H9 (cell line): ENCODE data around the gene TRAF2. TPM values are rescaled to one million over a fixed set of nuclear protein-coding genes. Genes with fewer than 3 reads are reported as not detected.
A peak's percentile ranks its signal among the peaks of the same experiment; 100 is the strongest.

Experiments
- DNase-seq: peaks from one replicate; pipeline ENCODE4 v3.0.0-alpha.2; 2017
- H2AFZ ChIP-seq: one replicate; pipeline ENCODE4 v1.6.1; 2013; ENCODE audit warnings: mild to moderate bottlenecking, low read length, control low read depth, moderate library complexity
- H2AK5ac ChIP-seq: 2 replicates; pipeline ENCODE4 v1.6.1; 2013; ENCODE audit warnings: low read length, control low read depth, mixed read lengths; ENCODE audit not compliant: insufficient read length
- H2BK120ac ChIP-seq: one replicate; pipeline ENCODE4 v1.6.1; 2013; ENCODE audit warnings: low read depth, mild to moderate bottlenecking, low read length, control low read depth, inconsistent platforms; ENCODE audit not compliant: poor library complexity, severe bottlenecking
- H2BK12ac ChIP-seq: 2 replicates; pipeline ENCODE4 v1.6.1; 2013; ENCODE audit warnings: low read length, control low read depth, mixed read lengths, low read depth; ENCODE audit not compliant: insufficient read length
- H2BK15ac ChIP-seq: 2 replicates; pipeline ENCODE4 v1.6.1; 2013; ENCODE audit warnings: low read depth, low read length, control low read depth
- H2BK20ac ChIP-seq: one replicate; pipeline ENCODE4 v1.6.1; 2013; ENCODE audit warnings: low read depth, mild to moderate bottlenecking, low read length, control low read depth, inconsistent platforms; ENCODE audit not compliant: poor library complexity, severe bottlenecking
- H2BK5ac ChIP-seq: 2 replicates; pipeline ENCODE4 v1.6.1; 2013; ENCODE audit warnings: low read length, control low read depth, mixed read lengths; ENCODE audit not compliant: insufficient read length
- H3K14ac ChIP-seq: 2 replicates; pipeline ENCODE4 v1.6.1; 2013; ENCODE audit warnings: low read length, control low read depth; ENCODE audit not compliant: insufficient read depth
- H3K18ac ChIP-seq: 2 replicates; pipeline ENCODE4 v1.6.1; 2013; ENCODE audit warnings: low read depth, mild to moderate bottlenecking, mixed read lengths, low read length, control low read depth; ENCODE audit not compliant: insufficient read length
- H3K23ac ChIP-seq: 2 replicates; pipeline ENCODE4 v1.6.1; 2013; ENCODE audit warnings: low read length, control low read depth, mixed read lengths, low read depth; ENCODE audit not compliant: insufficient read length
- H3K23me2 ChIP-seq: 2 replicates; pipeline ENCODE4 v1.6.1; 2013; ENCODE audit warnings: low read depth, mild to moderate bottlenecking, mixed read lengths, low read length, control low read depth; ENCODE audit not compliant: insufficient read length, poor library complexity, severe bottlenecking
- H3K27ac ChIP-seq: 2 replicates; pipeline ENCODE4 v1.5.1; 2013; ENCODE audit warnings: low read length, control low read depth, mixed read lengths, low read depth; ENCODE audit not compliant: insufficient read length
- H3K27me3 ChIP-seq: 2 replicates; pipeline ENCODE4 v1.6.1; 2013; ENCODE audit warnings: low read length, control low read depth, inconsistent platforms; ENCODE audit not compliant: insufficient read depth
- H3K4ac ChIP-seq: 2 replicates; pipeline ENCODE4 v1.6.1; 2013; ENCODE audit warnings: low read depth, mild to moderate bottlenecking, control low read depth, inconsistent platforms, low read length, moderate library complexity
- H3K4me1 ChIP-seq: 2 replicates; pipeline ENCODE4 v1.6.1; 2013; ENCODE audit warnings: low read length, control low read depth, inconsistent platforms; ENCODE audit not compliant: insufficient read depth
- H3K4me2 ChIP-seq: 2 replicates; pipeline ENCODE4 v1.6.1; 2013; ENCODE audit warnings: low read length, control low read depth, mixed read lengths; ENCODE audit not compliant: insufficient read length, insufficient read depth
- H3K56ac ChIP-seq: 2 replicates; pipeline ENCODE4 v1.6.1; 2013; ENCODE audit warnings: low read depth, mild to moderate bottlenecking, mixed read lengths, low read length, control low read depth; ENCODE audit not compliant: insufficient read length
- H3K79me1 ChIP-seq: 2 replicates; pipeline ENCODE4 v1.6.1; 2013; ENCODE audit warnings: low read depth, mild to moderate bottlenecking, moderate library complexity, low read length, control low read depth, inconsistent platforms; ENCODE audit not compliant: insufficient read depth, poor library complexity, severe bottlenecking
- H3K79me2 ChIP-seq: 2 replicates; pipeline ENCODE4 v1.6.1; 2013; ENCODE audit warnings: low read length, control low read depth, inconsistent platforms; ENCODE audit not compliant: insufficient read depth
- H3K9ac ChIP-seq: 2 replicates; pipeline ENCODE4 v1.6.1; 2013; ENCODE audit warnings: low read length, control low read depth, mixed read lengths; ENCODE audit not compliant: insufficient read length; ENCODE audit errors: extremely low read depth
- H3K9me3 ChIP-seq: one replicate; pipeline ENCODE4 v1.6.1; 2013; ENCODE audit warnings: low read depth, low read length, inconsistent platforms; ENCODE audit not compliant: control insufficient read depth
- H3T11ph ChIP-seq: one replicate; pipeline ENCODE4 v1.6.1; 2013; ENCODE audit warnings: mild to moderate bottlenecking, low read length, control low read depth, inconsistent platforms
- H4K20me1 ChIP-seq: one replicate; pipeline ENCODE4 v1.6.1; 2013; ENCODE audit not compliant: control insufficient read depth, insufficient read length, insufficient read depth
- H4K5ac ChIP-seq: 2 replicates; pipeline ENCODE4 v1.6.1; 2013; ENCODE audit warnings: low read depth, mild to moderate bottlenecking, mixed read lengths, low read length, control low read depth; ENCODE audit not compliant: insufficient read length
- H4K8ac ChIP-seq: replicated peaks from 2 replicates; pipeline ENCODE4 v1.6.1; 2013; ENCODE audit warnings: low read length, control low read depth, mixed read lengths, low read depth; ENCODE audit not compliant: insufficient read length
- H4K91ac ChIP-seq: 2 replicates; pipeline ENCODE4 v1.6.1; 2013; ENCODE audit warnings: low read depth, mild to moderate bottlenecking, moderate library complexity, mixed read lengths, low read length, control low read depth; ENCODE audit not compliant: insufficient read length
- H3K27ac Mint-ChIP-seq, 3 experiments: 2 replicates in 2 of 3; 3 replicates in 1 of 3; pipeline ENCODE4 v1.8.0; 2020 to 2021; ENCODE audit warnings: mixed read lengths in 3 of 3, mild to moderate bottlenecking in 1 of 3, moderate library complexity in 1 of 3
- H3K27me3 Mint-ChIP-seq: 2 replicates; pipeline ENCODE4 v1.8.0; 2021; ENCODE audit warnings: low read depth, mild to moderate bottlenecking, moderate library complexity, mixed read lengths
- H3K36me3 Mint-ChIP-seq, 3 experiments: 2 replicates in 2 of 3; 3 replicates in 1 of 3; pipeline ENCODE4 v1.8.0; 2020 to 2021; ENCODE audit warnings: low read depth in 3 of 3, mixed read lengths in 3 of 3; ENCODE audit not compliant: insufficient read depth in 1 of 3
- H3K4me1 Mint-ChIP-seq, 2 experiments: 2 replicates each; pipeline ENCODE4 v1.8.0; 2020; ENCODE audit warnings: mixed read lengths in 2 of 2
- H3K4me3 Mint-ChIP-seq, 2 experiments: 2 replicates in 1 of 2; 3 replicates in 1 of 2; pipeline ENCODE4 v1.8.0; 2020 to 2021; ENCODE audit warnings: mild to moderate bottlenecking in 2 of 2, mixed read lengths in 2 of 2, moderate library complexity in 1 of 2
- H3K9me3 Mint-ChIP-seq, 2 experiments: 2 replicates in 1 of 2; 3 replicates in 1 of 2; pipeline ENCODE4 v1.8.0; 2020; ENCODE audit warnings: mild to moderate bottlenecking in 2 of 2, mixed read lengths in 2 of 2, moderate library complexity in 1 of 2
- WGBS: extraction: QIAGEN DNeasy Blood & Tissue Kit; methylation state at CpG from one replicate; pipeline ENCODE4 v1.1.7; 2013; ENCODE audit warnings: missing lambda C conversion rate, low lambda C conversion rate, mixed read lengths; ENCODE audit not compliant: insufficient read length; ENCODE audit errors: extremely low coverage; 5-methylcytosine and 5-hydroxymethylcytosine counted together
- total RNA-seq: library from RNA; stranded (reverse); gene quantifications from 2 replicates; pipeline ENCODE4 v1.2.1, GENCODE V29; 2021
- TF ChIP-seq, protein P1 (sequence below): fragments of 200-600 bp; sonication (generic); conservative IDR thresholded peaks from 3 replicates; pipeline ENCODE4 v1.8.0; 2021; ENCODE audit warnings: antibody characterized with exemption, mild to moderate bottlenecking

The TRAF2 gene
- total RNA-seq, 1 experiment from 2014 or later: 48.8 TPM

- peaks cover 4% of the 10 kb centered on the region for H3K23me2 ChIP-seq
- TF ChIP-seq, protein P1, sequence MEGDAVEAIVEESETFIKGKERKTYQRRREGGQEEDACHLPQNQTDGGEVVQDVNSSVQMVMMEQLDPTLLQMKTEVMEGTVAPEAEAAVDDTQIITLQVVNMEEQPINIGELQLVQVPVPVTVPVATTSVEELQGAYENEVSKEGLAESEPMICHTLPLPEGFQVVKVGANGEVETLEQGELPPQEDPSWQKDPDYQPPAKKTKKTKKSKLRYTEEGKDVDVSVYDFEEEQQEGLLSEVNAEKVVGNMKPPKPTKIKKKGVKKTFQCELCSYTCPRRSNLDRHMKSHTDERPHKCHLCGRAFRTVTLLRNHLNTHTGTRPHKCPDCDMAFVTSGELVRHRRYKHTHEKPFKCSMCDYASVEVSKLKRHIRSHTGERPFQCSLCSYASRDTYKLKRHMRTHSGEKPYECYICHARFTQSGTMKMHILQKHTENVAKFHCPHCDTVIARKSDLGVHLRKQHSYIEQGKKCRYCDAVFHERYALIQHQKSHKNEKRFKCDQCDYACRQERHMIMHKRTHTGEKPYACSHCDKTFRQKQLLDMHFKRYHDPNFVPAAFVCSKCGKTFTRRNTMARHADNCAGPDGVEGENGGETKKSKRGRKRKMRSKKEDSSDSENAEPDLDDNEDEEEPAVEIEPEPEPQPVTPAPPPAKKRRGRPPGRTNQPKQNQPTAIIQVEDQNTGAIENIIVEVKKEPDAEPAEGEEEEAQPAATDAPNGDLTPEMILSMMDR: no peak
- no peaks in the 10 kb centered on the region for H4K20me1 ChIP-seq
- no peak overlapping the region for H3K4me2 ChIP-seq
- no peaks in the 10 kb centered on the region for H3K9me3 Mint-ChIP-seq
- no peak overlapping the region for H4K5ac ChIP-seq
- H3K18ac ChIP-seq: no peak overlapping the region
- H3K27me3 ChIP-seq: no peaks in the 10 kb centered on the region
- H3K56ac ChIP-seq: no peak overlapping the region
- H2BK20ac ChIP-seq: no peak overlapping the region
- peaks cover 17% of the 10 kb centered on the region for H3K79me1 ChIP-seq
- peaks cover 12 to 32% (median 31%) of the 10 kb centered on the region in 3 experiments; a peak in 6 of 7 replicates for H3K36me3 Mint-ChIP-seq
- WGBS: no CpG with 5 or more reads among the region's 42 CpGs
- no peak overlapping the region for H2BK12ac ChIP-seq
- peaks cover 10% of the 10 kb centered on the region; the same call in 1 of the 2 replicates for H3K79me2 ChIP-seq
- DNase-seq: no peak
- no peak overlapping the region for H3K27ac ChIP-seq
- H4K8ac ChIP-seq: no peak overlapping the region
- H3K23ac ChIP-seq: no peak overlapping the region
- H3T11ph ChIP-seq: no peak overlapping the region
- H3K9me3 ChIP-seq: no peaks in the 10 kb centered on the region
- peak overlapping the region in 1 of 3 experiments; percentile 58; a peak in 1 of 7 replicates for H3K27ac Mint-ChIP-seq
- no peak overlapping the region for H3K9ac ChIP-seq
- H3K27me3 Mint-ChIP-seq: no peaks in the 10 kb centered on the region
- H3K4me3 Mint-ChIP-seq: no peak overlapping the region
- no peak overlapping the region for H2BK15ac ChIP-seq
- no peak overlapping the region for H2BK120ac ChIP-seq
- no peak overlapping the region for H2AFZ ChIP-seq
- no peak overlapping the region for H3K14ac ChIP-seq
- no peak overlapping the region for H2AK5ac ChIP-seq
- H2BK5ac ChIP-seq: no peak overlapping the region
- no peak overlapping the region for H4K91ac ChIP-seq
- no peaks in the 10 kb centered on the region; the same call in 1 of the 2 replicates for H3K4me1 ChIP-seq
- no peak overlapping the region for H3K4ac ChIP-seq
- H3K4me1 Mint-ChIP-seq: peaks cover 10 to 13% of the 10 kb centered on the region in 2 experiments
Measured at GRCh38 chr9:136889858-136890257, 3.5 kb downstream of the TRAF2 start.
